RWPE1 (cell line): Measurements from ENCODE around the gene EML1.

Source experiments
- CTCF ChIA-PET: fragments of 350-600 bp; sonication (Branson Sonifier 250); formaldehyde crosslinking; extraction: SDS; loops from one replicate; lab custom pipeline; 2021; lab: Yijun Ruan, JAX
- POLR2A ChIA-PET: fragments of 400-600 bp; formaldehyde crosslinking; extraction: SDS; loops from one replicate; lab custom pipeline; 2020; ENCODE audit warnings: antibody characterized with exemption; ENCODE audit not compliant: low non-redundant PET; lab: Yijun Ruan, JAX
- DNase-seq: peaks from one replicate; pipeline ENCODE4 v3.0.0; 2012; ENCODE audit warnings: low spot score
- H3K27ac ChIP-seq: fragments of 450-650 bp; 2 replicates; pipeline ENCODE4 v1.5.1; 2017
- CTCF ChIP-seq: fragments of 450-650 bp; conservative IDR thresholded peaks from 2 replicates; pipeline ENCODE4 v1.5.1; 2017; ENCODE audit warnings: low read depth, mild to moderate bottlenecking

EML1 gene

GRCh38 chr14:99862136-99862535 is 68.9 kb downstream of the EML1 start:
- H3K27ac ChIP-seq = no peak overlapping the region
- TF ChIP-seq CTCF = no peak
- POLR2A ChIA-PET = no interaction called here
- CTCF ChIA-PET = no interaction called here
- DNase-seq = no peak

- no peak overlapping the region for H3K27ac ChIP-seq
- DNase-seq = no peak
- no peak for TF ChIP-seq CTCF
- CTCF ChIA-PET = no interaction called here
- POLR2A ChIA-PET = no interaction called here
These were observed 69.8 kb downstream of the EML1 start for GRCh38 chr14:99863059-99863458.

GRCh38 chr14:99865408-99865807 is 72.2 kb downstream of the EML1 start:
- POLR2A ChIA-PET = no interaction called here
- H3K27ac ChIP-seq = no peak overlapping the region
- CTCF ChIA-PET = no interaction called here
- TF ChIP-seq CTCF = no peak
- DNase-seq = no peak

GRCh38 chr14:99870617-99871016 is 77.4 kb downstream of the EML1 start:
- no peak overlapping the region for H3K27ac ChIP-seq
- POLR2A ChIA-PET = no interaction called here
- no peak for DNase-seq
- no peak for TF ChIP-seq CTCF
- CTCF ChIA-PET = interaction anchor here (1.2 kb wide), 1 partner anchor 141 kb away, joined by 6 read pairs; no protein-coding TSS in a partner anchor

- CTCF ChIA-PET = interaction anchor here (1.0 kb wide), 1 partner anchor 142 kb away, joined by 3 read pairs; no protein-coding TSS in a partner anchor
These were observed 78.6 kb downstream of the EML1 start for GRCh38 chr14:99871771-99872170.

GRCh38 chr14:99872786-99873440 is 79.7 kb downstream of the EML1 start:
- DNase-seq = no peak
- ChIA-PET POLR2A (no interaction called here), CTCF (interaction anchor here (0.7 to 1.0 kb wide), 3 partner anchors 16 to 531 kb away, joined by 3 read pairs; no protein-coding TSS in a partner anchor)
- TF ChIP-seq CTCF = no peak
- no peak overlapping the region for H3K27ac ChIP-seq

More at GRCh38 chr14:99871771-99872170, 78.6 kb downstream of the EML1 start:
- no peak overlapping the region for H3K27ac ChIP-seq
- no peak for DNase-seq
- POLR2A ChIA-PET = no interaction called here
- no peak for TF ChIP-seq CTCF
